Neural cell (in vitro differentiated cells): Measurements from ENCODE around the gene CTDP1. TPM values are rescaled to one million over a fixed set of nuclear protein-coding genes. Genes with fewer than 3 reads are reported as not detected.

Source experiments
- H2AFZ ChIP-seq: fragments of 200-600, 300-800 bp; sonication (generic), shearing (Covaris generic); 2 replicates; pipeline ENCODE4 v1.6.0; 2014; ENCODE audit warnings: low read depth, mild to moderate bottlenecking, antibody characterized with exemption, low read length, moderate library complexity
- H3F3A ChIP-seq: fragments of 200-600 bp; shearing (Covaris generic); 2 replicates; pipeline ENCODE4 v1.6.1; 2016; ENCODE audit warnings: mild to moderate bottlenecking, moderate library complexity, mixed read lengths, antibody characterized with exemption, low read length; ENCODE audit not compliant: insufficient read depth, poor library complexity, severe bottlenecking
- H3K27ac ChIP-seq: fragments of 200-600, 300-800 bp; sonication (generic), shearing (Covaris generic); 2 replicates; pipeline ENCODE4 v1.5.1; 2014; ENCODE audit warnings: mild to moderate bottlenecking, low read length, moderate library complexity
- H3K27me3 ChIP-seq: fragments of 300-800, 200-600 bp; sonication (generic), shearing (Covaris generic); 2 replicates; pipeline ENCODE4 v1.6.0; 2014; ENCODE audit warnings: mild to moderate bottlenecking, low read depth, low read length, moderate library complexity; ENCODE audit not compliant: insufficient read depth
- H3K36me3 ChIP-seq: fragments of 300-800, 200-600 bp; sonication (generic), shearing (Covaris generic); 2 replicates; pipeline ENCODE4 v1.5.1; 2014; ENCODE audit warnings: mild to moderate bottlenecking, antibody characterized with exemption, low read length, moderate library complexity; ENCODE audit not compliant: insufficient read depth
- H3K4me2 ChIP-seq: fragments of 300-800, 200-600 bp; sonication (generic), shearing (Covaris generic); 2 replicates; pipeline ENCODE4 v1.6.0; 2014; ENCODE audit warnings: mild to moderate bottlenecking, low read length
- H3K4me3 ChIP-seq: fragments of 300-800, 200-600 bp; sonication (generic), shearing (Covaris generic); 2 replicates; pipeline ENCODE4 v1.5.1; 2014; ENCODE audit warnings: mild to moderate bottlenecking, low read length, moderate library complexity
- H3K79me2 ChIP-seq: fragments of 200-600 bp; shearing (Covaris generic); replicated peaks from 2 replicates; pipeline ENCODE4 v1.6.0; 2014; ENCODE audit warnings: mild to moderate bottlenecking, low read length, moderate library complexity; ENCODE audit not compliant: insufficient read depth
- H3K9ac ChIP-seq: fragments of 300-800, 200-600 bp; sonication (generic), shearing (Covaris generic); 2 replicates; pipeline ENCODE4 v1.6.1; 2016; ENCODE audit warnings: mild to moderate bottlenecking, low read length, mixed read lengths
- H3K9me2 ChIP-seq: fragments of 200-600 bp; shearing (Covaris generic); 2 replicates; pipeline ENCODE4 v1.6.1; 2016; ENCODE audit warnings: mild to moderate bottlenecking, low read length, mixed read lengths; ENCODE audit not compliant: insufficient read depth
- H3K9me3 ChIP-seq: fragments of 200-600, 300-800 bp; sonication (generic), shearing (Covaris generic); 2 replicates; pipeline ENCODE4 v1.6.1; 2016; ENCODE audit warnings: mild to moderate bottlenecking, mixed run types, low read length, moderate library complexity, mixed read lengths
- H4K20me1 ChIP-seq: fragments of 200-600 bp; shearing (Covaris generic); 2 replicates; pipeline ENCODE4 v1.6.1; 2016; ENCODE audit warnings: mild to moderate bottlenecking, mixed run types; ENCODE audit not compliant: insufficient read depth
- CTCF ChIP-seq: fragments of 450-650 bp; IDR thresholded peaks from 2 replicates; pipeline ENCODE4 v1.5.1; 2014; ENCODE audit warnings: antibody characterized with exemption, mild to moderate bottlenecking, moderate library complexity; ENCODE audit not compliant: poor library complexity, severe bottlenecking
- EP300 ChIP-seq: fragments of 450-650 bp; conservative IDR thresholded peaks from 2 replicates; pipeline ENCODE4 v1.6.1; 2014; ENCODE audit warnings: antibody characterized with exemption, mild to moderate bottlenecking, moderate library complexity; ENCODE audit not compliant: poor library complexity, severe bottlenecking
- EZH2 ChIP-seq: fragments of 200-600, 300-800 bp; shearing (Covaris generic), sonication (generic); IDR thresholded peaks from 2 replicates; pipeline ENCODE4 v1.6.1; 2014; ENCODE audit warnings: antibody characterized with exemption, low read length, borderline replicate concordance, mild to moderate bottlenecking; ENCODE audit not compliant: insufficient read depth, poor library complexity, severe bottlenecking
- MXI1 ChIP-seq: fragments of 450-650 bp; conservative IDR thresholded peaks from 2 replicates; pipeline ENCODE4 v1.6.1; 2014; ENCODE audit warnings: antibody characterized with exemption, mild to moderate bottlenecking; ENCODE audit not compliant: poor library complexity, severe bottlenecking
- POLR2AphosphoS5 ChIP-seq: IDR thresholded peaks from 2 replicates; pipeline ENCODE4 v1.6.1; 2012
- RAD21 ChIP-seq: fragments of 450-650 bp; conservative IDR thresholded peaks from 2 replicates; pipeline ENCODE4 v1.6.1; 2014; ENCODE audit warnings: antibody characterized with exemption, mild to moderate bottlenecking, moderate library complexity
- REST ChIP-seq: IDR thresholded peaks from 2 replicates; pipeline ENCODE4 v1.6.1; 2012; ENCODE audit warnings: borderline replicate concordance
- SMC3 ChIP-seq: fragments of 450-650 bp; conservative IDR thresholded peaks from 2 replicates; pipeline ENCODE4 v1.6.1; 2014; ENCODE audit warnings: antibody characterized with exemption, mild to moderate bottlenecking, moderate library complexity; ENCODE audit not compliant: poor library complexity
- TAF1 ChIP-seq: IDR thresholded peaks from 2 replicates; pipeline ENCODE4 v1.6.1; 2012; ENCODE audit warnings: low read depth
- polyA plus RNA-seq: library from polyadenylated mRNA; depleted of rRNA; stranded (reverse); fragments of >200 nt; gene quantifications from 2 replicates; pipeline ENCODE4 v1.2.3, GENCODE V29; 2014

The CTDP1 gene
- polyA plus RNA-seq, 1 donor from 2014 or later, result 22.3 TPM

- Histone ChIP-seq H3K27me3 (peaks cover 37% of the 10 kb centered on the region), H2AFZ (no peak overlapping the region), H3K4me2 (no peak overlapping the region), H3K27ac (no peak overlapping the region), H3K9me3 (peaks cover 4% of the 10 kb centered on the region), H3K36me3 (no peaks in the 10 kb centered on the region), H3K4me3 (no peak overlapping the region), H3K9ac (no peak overlapping the region), H3K79me2 (no peaks in the 10 kb centered on the region), H3F3A (no peaks in the 10 kb centered on the region), H4K20me1 (no peaks in the 10 kb centered on the region), H3K9me2 (no peaks in the 10 kb centered on the region)
- TF ChIP-seq EP300, result no peak
- TF ChIP-seq MXI1, result no peak
- no peak for TF ChIP-seq POLR2AphosphoS5
- no peak for TF ChIP-seq SMC3
- TF ChIP-seq CTCF, result no peak
- TF ChIP-seq REST, result no peak
- no peak for TF ChIP-seq EZH2
- no peak for TF ChIP-seq RAD21
- no peak for TF ChIP-seq TAF1
Measured at GRCh38 chr18:79786786-79787526, 107.4 kb downstream of the CTDP1 start.

- peaks cover 4% of the 10 kb centered on the region for H3K9me3 ChIP-seq
- H3K36me3 ChIP-seq, result no peaks in the 10 kb centered on the region
- H3K4me3 ChIP-seq, result no peak overlapping the region
- H3K27ac ChIP-seq, result no peak overlapping the region
- no peaks in the 10 kb centered on the region for H4K20me1 ChIP-seq
- no peaks in the 10 kb centered on the region for H3K9me2 ChIP-seq
- H3F3A ChIP-seq, result no peaks in the 10 kb centered on the region
- H2AFZ ChIP-seq, result no peak overlapping the region
- TF ChIP-seq SMC3 (no peak), CTCF (no peak), MXI1 (no peak), POLR2AphosphoS5 (no peak), TAF1 (no peak), EP300 (no peak), REST (no peak), EZH2 (no peak), RAD21 (no peak)
- peaks cover 37% of the 10 kb centered on the region for H3K27me3 ChIP-seq
- H3K9ac ChIP-seq, result no peak overlapping the region
- no peaks in the 10 kb centered on the region for H3K79me2 ChIP-seq
- no peak overlapping the region for H3K4me2 ChIP-seq
Measured at GRCh38 chr18:79787527-79787864, 107.9 kb downstream of the CTDP1 start.
